IPS-18c (cell line): ENCODE data around the gene GOLGA6L6.
"Not testable (repeated sequence)": the region's sequence is repeated elsewhere in the genome, so short reads cannot be mapped to it uniquely, and the experiment has no call there.

Experiments
- H3K4me3 ChIP-seq: 2 replicates; pipeline ENCODE4 v1.7.0; 2013; ENCODE audit warnings: low read depth, mild to moderate bottlenecking, low read length, moderate library complexity; ENCODE audit not compliant: insufficient read depth
- H3K9me3 ChIP-seq: one replicate; pipeline ENCODE4 v1.6.1; 2013; ENCODE audit warnings: mild to moderate bottlenecking, low read length, moderate library complexity; ENCODE audit not compliant: control insufficient read depth, insufficient read depth

The GOLGA6L6 gene, protein sequence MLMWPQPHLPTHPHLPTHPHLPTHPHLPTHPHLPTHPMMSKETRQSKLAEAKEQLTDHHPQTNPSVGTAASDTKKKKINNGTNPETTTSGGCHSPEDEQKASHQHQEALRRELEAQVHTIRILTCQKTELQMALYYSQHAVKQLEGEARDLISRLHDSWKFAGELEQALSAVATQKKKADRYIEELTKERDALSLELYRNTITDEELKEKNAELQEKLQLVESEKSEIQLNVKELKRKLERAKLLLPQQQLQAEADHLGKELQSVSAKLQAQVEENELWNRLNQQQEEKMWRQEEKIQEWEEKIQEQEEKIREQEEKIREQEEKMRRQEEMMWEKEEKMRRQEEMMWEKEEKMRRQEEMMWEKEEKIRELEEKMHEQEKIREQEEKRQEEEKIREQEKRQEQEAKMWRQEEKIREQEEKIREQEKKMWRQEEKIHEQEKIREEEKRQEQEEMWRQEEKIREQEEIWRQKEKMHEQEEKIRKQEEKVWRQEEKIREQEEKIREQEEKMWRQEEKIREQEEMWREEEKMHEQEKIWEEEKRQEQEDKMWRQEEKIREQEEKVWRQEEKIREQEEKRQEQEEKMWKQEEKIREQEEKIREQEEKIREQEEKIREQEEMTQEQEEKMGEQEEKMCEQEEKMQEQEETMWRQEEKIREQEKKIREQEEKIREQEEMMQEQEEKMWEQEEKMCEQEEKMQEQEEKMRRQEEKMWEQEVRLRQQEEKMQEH

DNA sequence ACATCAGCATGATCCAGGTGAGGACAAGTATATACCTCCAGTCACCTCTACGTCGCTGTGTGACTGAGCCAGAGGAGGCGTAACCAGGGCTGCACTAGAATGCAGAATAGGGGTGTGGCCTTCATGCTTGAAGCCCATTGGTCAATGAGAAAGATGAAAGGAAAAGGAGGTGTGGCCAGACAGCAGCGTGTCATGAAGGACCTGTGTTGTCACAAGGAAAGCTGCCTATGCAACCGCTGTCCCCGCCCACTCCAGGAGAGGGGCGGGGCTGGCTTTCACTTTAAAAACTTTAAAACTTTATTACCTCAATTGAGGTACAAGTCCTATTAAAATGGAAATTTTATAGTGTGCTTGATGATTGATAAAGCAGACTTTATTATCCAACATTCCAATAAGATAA is at the start of gene GOLGA6L6:
GOLGA6L6 (minus strand) TSS at position 101 of the 400 bp plus-strand sequence; CDS start at position 10, 91 bp downstream.
- not testable (repeated sequence) for H3K9me3 ChIP-seq, H3K4me3 ChIP-seq

DNA sequence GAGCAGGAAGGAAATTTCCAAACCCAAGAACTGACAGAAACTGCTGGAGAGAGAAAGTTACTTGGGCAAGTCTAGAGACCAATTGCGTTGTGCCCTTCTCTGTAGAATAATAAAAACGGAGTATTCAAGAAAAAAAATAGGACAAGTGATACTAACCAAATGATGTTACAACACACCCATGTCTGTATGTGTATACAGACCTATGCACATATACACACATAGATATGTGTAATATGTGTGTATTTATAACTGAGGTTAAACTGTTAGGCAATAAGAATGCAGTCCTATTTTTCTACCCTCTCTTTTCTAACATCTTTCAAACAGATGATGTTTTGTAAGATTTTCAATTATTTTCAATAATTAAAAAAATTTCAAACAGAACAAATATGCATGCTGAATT is 48.5 kb upstream of the GOLGA6L6 start:
- H3K4me3 ChIP-seq, H3K9me3 ChIP-seq: not testable (repeated sequence)

DNA sequence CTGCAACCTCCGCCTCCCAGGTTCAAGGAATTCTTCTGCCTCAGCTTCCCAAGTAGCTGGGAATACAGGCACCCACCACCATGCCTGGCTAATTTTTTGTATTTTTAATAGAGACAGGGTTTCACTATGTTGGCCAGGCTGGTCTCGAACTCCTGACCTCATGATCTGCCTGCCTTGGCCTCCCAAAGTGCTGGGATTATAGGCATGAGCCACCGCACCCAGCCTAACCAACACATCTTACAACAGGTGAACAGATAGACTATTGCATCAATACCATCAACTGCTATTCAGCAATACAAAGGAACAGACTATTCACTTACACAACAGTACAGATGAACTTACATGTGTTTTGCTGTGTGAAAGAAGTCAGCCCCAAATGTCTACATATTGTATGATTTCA is 45.2 kb upstream of the GOLGA6L6 start:
- not testable (repeated sequence) for H3K4me3 ChIP-seq, H3K9me3 ChIP-seq

DNA sequence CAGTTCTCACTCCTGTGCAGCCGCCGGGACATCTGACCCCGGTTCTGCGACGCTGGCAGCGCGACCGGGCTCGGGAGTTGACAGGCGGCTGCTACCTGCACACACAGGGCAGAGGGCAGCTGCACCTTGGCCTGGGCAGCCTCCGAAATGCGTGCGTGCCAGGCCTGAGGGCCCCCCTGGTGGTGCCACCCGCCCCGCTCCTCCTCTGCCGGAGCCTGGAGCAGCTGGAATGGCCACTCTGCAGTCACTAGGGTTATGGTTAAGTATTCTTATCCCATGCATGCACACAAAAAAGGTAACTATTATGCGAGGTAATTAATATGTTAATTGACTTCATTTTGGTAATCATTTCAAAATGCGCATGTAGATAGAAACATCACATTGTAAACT is 41.1 kb upstream of the GOLGA6L6 start:
- H3K9me3 ChIP-seq, H3K4me3 ChIP-seq: not testable (repeated sequence)

DNA sequence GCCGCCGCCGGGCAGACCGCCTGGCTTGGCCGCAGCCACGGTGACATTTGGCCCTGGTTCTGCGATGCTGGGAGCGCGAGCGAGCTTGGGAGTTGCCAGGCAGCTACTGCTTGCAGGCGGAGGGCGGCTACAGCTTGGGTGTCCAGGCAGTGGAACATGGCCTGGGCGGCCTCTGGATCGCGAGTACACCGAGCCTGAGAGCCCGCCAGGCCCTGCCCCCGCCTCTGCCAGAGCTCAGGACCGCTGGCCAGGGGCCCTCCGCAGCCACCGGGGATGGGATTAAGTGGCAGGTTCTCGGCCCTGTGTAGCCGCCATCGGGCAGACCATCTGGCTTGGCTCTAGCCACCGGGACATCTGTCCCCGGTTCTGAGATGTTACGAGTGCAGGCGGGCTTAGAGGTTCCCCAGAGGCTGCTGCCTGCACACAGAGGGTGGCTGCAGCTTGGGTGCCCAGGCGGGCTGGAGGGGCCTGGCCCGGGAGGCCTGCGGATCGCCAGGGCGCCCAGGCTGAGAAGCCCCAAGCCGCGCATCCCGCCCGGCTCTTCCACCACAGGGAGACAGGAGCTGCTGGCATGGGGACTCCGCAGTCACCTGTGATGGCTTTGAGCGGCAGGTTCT is 40.6 kb upstream of the GOLGA6L6 start:
- not testable (repeated sequence) for H3K4me3 ChIP-seq, H3K9me3 ChIP-seq

DNA sequence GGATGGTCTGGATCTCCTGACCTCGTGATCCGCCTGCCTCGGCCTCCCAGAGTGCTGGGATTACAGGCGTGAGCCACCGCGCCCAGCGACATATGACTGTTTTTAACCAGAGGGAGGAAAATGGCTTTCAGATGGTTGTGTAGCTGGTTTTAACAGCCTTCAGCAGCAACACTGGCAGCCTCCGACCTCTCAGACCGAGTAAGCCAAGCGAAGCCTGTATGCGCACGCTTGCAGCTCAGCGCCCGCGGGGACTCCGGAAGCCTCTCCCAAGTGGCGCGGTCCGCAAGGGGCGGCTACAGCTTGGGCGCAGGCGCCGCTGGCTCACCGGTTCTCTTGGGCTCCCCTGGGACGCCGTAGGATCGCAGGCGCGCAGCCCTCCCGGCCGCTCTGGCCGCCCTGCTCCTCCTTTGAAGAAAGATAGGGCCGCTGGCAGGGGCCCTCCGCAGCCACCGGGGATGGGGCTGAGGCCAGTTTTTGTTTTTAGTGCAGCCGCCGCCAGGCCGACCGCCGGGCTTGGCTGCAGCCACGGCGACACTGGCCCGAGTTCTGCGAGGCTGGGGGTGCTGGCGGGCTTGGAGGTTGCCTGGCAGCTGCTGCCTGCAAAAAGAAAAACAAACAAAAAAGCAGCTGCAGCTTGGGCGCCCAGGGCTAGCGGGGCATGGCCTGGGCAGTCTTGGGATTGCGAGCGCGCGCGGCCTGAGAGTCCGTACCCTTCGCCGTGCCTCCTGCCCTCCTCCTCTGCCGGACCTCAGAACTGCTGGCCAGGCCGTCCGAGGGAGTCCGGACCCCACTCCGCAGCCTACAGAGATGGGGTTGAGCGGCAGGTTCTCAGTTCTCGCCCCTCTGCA is 39.9 kb upstream of the GOLGA6L6 start:
- H3K4me3 ChIP-seq, H3K9me3 ChIP-seq: not testable (repeated sequence)

DNA sequence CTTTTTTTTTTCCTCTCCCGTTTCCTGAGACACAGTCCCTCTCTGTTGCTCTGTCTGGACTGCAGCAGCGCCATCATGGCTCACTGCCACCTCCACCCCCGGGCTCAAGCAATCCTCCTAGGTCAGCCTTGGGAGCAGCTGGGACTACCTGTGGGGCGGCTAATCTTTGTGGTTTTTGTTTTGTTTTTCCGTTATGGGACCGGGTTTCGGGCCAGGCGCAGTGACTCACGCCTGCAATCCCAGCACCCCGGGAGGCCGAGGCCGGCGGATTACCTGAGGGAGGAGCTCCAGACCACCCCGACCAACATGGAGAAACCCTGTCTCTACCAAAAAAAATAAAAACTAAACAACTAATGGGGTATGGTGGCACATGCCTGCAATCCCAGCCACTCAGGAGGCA is 38.1 kb upstream of the GOLGA6L6 start:
- not testable (repeated sequence) for H3K4me3 ChIP-seq, H3K9me3 ChIP-seq

DNA sequence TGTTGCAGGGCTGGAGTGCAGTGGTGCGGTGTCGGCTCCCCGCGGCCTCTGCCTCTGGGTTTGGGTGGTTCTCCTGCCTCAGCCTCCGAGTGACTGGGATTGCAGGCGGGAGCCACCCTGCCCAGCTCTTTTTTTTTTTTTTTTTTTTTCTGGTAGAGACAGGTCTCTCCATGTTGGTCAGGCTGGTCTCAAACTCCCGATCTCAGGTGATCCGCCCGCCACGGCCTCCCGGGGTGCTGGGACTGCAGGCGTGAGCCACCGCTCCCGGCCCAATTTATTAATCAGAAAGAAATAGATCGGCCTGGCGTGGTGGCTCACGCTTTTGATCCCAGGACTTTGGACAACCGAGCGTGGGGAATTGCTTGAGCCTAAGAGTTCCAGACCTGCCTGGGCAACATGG is 9.7 kb upstream of the GOLGA6L6 start:
- H3K9me3 ChIP-seq, H3K4me3 ChIP-seq: not testable (repeated sequence)

DNA sequence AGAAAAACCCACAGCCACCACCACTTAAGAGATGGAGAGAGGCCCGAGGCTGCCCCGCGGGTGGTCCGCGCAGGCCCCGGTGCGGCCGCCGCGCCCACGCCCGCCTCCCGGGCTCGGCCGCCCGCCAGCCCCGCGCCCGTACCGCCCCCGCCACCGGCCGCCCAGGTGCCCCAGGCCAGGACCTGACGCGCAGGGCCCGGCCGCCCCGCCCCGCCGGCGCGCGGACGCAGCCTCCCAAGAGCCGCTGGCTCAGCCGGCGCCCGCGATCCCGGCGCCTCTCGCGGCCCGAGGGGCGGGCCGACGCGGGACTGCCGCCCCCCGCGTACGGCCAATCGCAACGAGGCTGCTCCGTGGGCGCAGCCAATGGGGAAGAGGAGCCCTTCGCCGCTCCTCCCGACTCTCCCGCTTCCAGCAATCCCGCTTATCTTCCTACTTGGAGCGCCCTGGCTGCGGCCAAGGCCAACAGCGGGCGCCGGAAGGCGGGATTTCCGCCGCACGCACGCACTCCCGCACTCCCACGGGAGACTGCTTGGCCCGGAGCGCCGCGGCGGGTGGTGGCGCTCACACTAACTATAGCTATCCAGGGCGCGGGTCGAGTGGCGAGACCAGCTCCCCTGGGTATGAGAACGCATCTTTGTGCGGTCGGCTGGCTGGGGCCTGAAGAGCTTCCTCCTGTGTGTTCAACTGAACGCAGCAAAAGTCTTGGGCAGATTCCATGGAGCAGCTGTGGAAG is 35.5 kb downstream of the GOLGA6L6 start:
- not testable (repeated sequence) for H3K4me3 ChIP-seq, H3K9me3 ChIP-seq

DNA sequence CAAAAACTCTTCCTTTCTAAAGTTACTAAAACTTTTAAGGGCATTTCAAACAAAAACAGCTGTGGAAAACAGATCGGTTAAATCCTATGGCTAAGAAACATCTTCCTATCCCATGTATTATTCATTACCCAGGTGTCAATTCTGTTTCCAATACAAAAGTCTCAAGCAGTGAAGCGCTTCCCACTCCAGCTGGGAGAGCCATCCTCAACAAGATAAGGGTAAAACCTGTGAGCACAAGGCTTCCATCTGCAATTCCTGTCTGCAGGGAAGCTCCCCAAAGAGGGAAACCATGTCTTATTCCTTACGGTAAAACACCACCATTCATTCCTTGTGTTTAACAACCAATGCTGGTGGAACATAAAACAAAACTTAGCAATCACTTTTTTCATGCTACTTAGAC is 38.8 kb downstream of the GOLGA6L6 start:
- not testable (repeated sequence) for H3K4me3 ChIP-seq, H3K9me3 ChIP-seq

DNA sequence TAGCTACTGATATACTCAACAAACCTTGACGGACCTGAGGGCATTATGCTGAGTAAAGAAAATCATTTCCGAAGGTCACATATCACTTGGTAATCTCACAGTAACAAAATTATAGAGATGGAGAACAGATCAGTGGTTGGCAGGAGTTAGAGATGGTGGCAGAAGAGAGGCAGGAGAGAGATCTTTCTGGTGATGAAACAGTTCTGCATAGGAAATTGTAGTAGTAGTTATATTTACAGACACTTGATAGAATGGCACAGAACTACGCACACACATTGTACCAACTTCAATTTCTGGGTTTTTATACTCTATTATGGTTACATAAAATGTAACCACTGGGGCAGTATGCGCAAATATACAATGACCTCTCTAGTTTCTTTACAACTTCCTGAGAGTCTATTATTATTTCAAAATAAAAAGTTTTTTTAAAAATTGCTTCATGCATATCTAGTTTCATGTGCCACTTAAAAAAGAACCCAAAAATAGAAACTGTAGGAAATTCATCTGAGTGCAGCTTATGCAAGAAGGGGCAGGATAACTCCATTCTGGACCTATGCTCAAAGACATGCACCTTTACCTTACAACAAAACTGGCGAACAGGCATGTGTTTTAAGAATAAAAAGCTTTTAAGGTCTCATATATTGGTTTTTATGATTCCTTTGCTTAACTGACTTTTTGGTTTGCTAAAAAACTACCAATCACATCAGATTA is 39.9 kb downstream of the GOLGA6L6 start:
- not testable (repeated sequence) for H3K9me3 ChIP-seq

DNA sequence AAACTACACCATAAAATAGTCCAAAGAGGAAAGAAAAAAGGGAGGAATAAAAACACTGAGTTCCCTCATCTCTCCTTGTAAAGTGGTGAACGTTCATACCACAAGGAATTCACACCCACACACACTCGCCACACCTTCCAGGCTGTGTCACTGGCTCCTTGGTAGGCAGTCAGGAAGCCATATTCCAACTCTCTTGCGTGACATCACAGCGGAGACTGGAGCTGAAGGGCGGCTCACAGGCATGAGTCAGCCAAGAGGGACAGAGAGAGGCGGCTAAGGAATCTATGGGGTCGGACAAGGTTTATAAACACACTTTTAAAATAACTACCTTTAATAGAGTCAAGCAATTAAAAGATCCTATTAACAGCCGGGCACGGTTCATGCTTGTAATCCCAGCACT is 43.8 kb downstream of the GOLGA6L6 start:
- not testable (repeated sequence) for H3K9me3 ChIP-seq, H3K4me3 ChIP-seq

More for the DNA sequence above, 39.9 kb downstream of the GOLGA6L6 start:
- not testable (repeated sequence) for H3K4me3 ChIP-seq

DNA sequence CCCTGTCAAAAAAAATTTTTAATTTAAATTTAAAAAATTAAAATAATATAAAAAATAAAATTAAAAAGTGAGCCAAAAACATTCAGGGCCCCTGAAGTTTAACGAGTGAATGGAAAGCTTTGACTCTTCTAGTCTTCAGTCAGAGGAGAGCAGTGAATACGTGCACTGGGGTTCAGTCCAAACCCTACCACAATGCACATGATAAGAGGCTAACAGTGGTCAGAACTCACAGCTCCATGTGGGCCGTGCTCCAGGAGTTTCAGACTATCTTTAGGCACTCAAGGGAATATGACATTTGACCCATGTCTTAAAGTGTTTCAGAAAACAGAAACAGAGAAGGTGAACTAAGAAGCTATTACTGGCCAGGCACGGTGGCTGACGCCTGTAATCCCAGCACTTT is 48.6 kb downstream of the GOLGA6L6 start:
- H3K4me3 ChIP-seq, H3K9me3 ChIP-seq: not testable (repeated sequence)

DNA sequence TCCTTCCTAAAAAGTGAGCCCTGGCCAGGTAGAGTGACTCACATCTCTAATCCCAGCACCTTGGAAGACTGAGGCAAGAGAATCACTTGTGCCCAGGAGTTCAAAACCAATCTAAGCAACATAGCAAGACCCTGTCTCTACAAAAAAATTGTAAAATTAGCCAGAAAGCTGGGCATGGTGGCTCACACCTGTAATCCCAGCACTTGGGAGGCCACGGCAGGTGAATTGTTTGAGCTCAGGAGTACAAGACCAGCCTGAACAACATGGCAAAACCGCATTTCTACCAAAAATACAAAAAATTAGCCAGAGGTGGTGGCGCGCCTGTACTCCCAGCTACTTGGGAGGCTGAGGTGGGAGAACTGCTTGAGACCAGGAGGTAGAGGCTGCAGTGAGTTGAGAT is 49.0 kb downstream of the GOLGA6L6 start:
- H3K9me3 ChIP-seq, H3K4me3 ChIP-seq: not testable (repeated sequence)

DNA sequence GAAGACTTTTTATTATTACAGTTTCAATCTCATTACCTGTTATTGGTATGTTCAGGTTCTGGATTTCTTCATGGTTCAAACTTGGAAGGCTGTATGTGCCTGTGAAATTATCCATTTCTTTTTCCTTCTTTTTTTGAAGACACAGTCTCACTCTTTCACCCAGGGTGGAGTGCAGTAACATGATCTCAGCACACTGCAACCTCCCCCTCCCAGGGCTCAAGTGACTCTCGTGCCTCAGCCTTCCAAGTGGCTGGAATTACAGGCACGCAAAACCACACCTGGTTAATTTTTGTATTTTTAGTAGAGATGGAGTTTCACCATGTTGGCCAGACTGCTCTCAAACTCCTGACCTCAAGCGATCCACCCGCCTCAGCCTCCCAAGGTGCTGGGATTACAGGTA is 52.3 kb downstream of the GOLGA6L6 start:
- not testable (repeated sequence) for H3K9me3 ChIP-seq, H3K4me3 ChIP-seq
